Heart left ventricle (tissue), 16 donors: ENCODE measurements around the gene ZFP69. TPM values are rescaled to one million over a fixed set of nuclear protein-coding genes. Genes with fewer than 3 reads are reported as not detected.

ENCODE experiments used
- ATAC-seq, 4 donors: fragments of 200-7000 bp; cut with Tn5 transposase; one replicate each; pipeline ENCODE4 v1.9.1; 2020 to 2022; ENCODE audit warnings: moderate library complexity in 4 of 4, mild to moderate bottlenecking in 3 of 4, moderate number of reproducible peaks in 1 of 4
- DNase-seq, 5 donors: peaks; one replicate each; pipeline ENCODE4 v3.0.0-alpha.2; 2020
- H3K27ac ChIP-seq, 12 donors: fragments of 200-600 bp; sonication (generic) in 4 of 12; one replicate each; pipeline versions ENCODE4 v1.5.0 to v1.8.0; 2016 to 2022; ENCODE audit warnings: mild to moderate bottlenecking in 2 of 12
- H3K27me3 ChIP-seq, 9 donors: fragments of 200-600 bp; sonication (generic) in 2 of 9; one replicate each; pipeline versions ENCODE4 v1.5.1 to v1.8.0; 2016 to 2022; ENCODE audit warnings: mild to moderate bottlenecking in 3 of 9
- H3K36me3 ChIP-seq, 9 donors: fragments of 200-600 bp; sonication (generic) in 2 of 9; one replicate each; pipeline versions ENCODE4 v1.5.0 to v1.8.0; 2018 to 2022; ENCODE audit warnings: mild to moderate bottlenecking in 2 of 9
- H3K4me1 ChIP-seq, 12 donors: fragments of 200-600 bp; sonication (generic) in 4 of 12; one replicate each; pipeline versions ENCODE4 v1.5.0 to v1.8.0; 2016 to 2022; ENCODE audit warnings: mild to moderate bottlenecking in 3 of 12
- H3K4me3 ChIP-seq, 12 donors: fragments of 200-600 bp; sonication (generic) in 4 of 12; one replicate each; pipeline versions ENCODE4 v1.5.0 to v1.8.0; 2017 to 2022; ENCODE audit warnings: mild to moderate bottlenecking in 9 of 12, moderate library complexity in 4 of 12
- H3K9me3 ChIP-seq, 12 donors: fragments of 200-600 bp; sonication (generic) in 4 of 12; one replicate each; pipeline versions ENCODE4 v1.5.0 to v1.8.0; 2016 to 2022; ENCODE audit warnings: mild to moderate bottlenecking in 1 of 12
- CTCF ChIP-seq, 12 donors: fragments of 200-600 bp; sonication (generic) in 4 of 12; IDR thresholded peaks; one replicate each; pipeline versions ENCODE4 v1.5.0 to v1.8.0; 2018 to 2022; ENCODE audit warnings: antibody characterized with exemption in 12 of 12, mild to moderate bottlenecking in 5 of 12
- POLR2A ChIP-seq, 2 donors: fragments of 450-650 bp; IDR thresholded peaks; one replicate each; pipeline ENCODE4 v1.6.1; 2017; ENCODE audit warnings: antibody characterized with exemption in 2 of 2, mild to moderate bottlenecking in 2 of 2, moderate library complexity in 2 of 2
- WGBS, 4 donors: extraction: QIAGEN DNeasy Blood & Tissue Kit in 2 of 4; methylation state at CpG; one replicate each; pipeline versions ENCODE4 v1.1.5 to v1.1.7; 2013 to 2018; 5-methylcytosine and 5-hydroxymethylcytosine counted together
- intact Hi-C, 10 donors: fragments of 100-400 bp; cut with DNase I; formaldehyde crosslinking; loops; one replicate each; pipeline versions ENCODE4 v1.11.1 to v1.14.2; 2022
- polyA plus RNA-seq, 2 donors: library from polyadenylated mRNA; stranded (reverse); fragments of 200-250 nt; gene quantifications; one replicate each; pipeline ENCODE4 v1.2.3, GENCODE V29; 2013
- total RNA-seq, 9 donors: library from RNA; depleted of rRNA in 2 of 9; stranded (reverse); fragments of >200 nt in 2 of 9; fragmentation: NEBNext Ultra II Directional in 3 of 9; extraction: Animal tissue kit (Norgen Biotek cat#: 25700) in 3 of 9; gene quantifications; one replicate each; pipeline versions ENCODE4 v1.1.0 to v1.2.4, GENCODE V29; 2016 to 2023
- donor health status: ischemic (EF 13 %, LVEDD 7.1; RV severe dilation, severe dysfunction).
- donor health status: healthy with polysubstance abuse.
- donor health status: DM: no; HTN: yes; CAD: no.
- donor health status: DM: no; HTN: no; CAD: no.
- donor health status: ischemic (EF 25% LVEDD 6.9; RV normal size, moderate dysfunction).
- donor health status: ischemic (EF 25% LVEDD 5.7; RV mildly dilated, moderate dysfunction).
- donor health status: healthy.
- donor health status: DM: yes; HTN: yes; CAD: no.
- donor health status: ischemic (EF 35%, LVEDD 5.7; RV mildly dilated, moderate dysfunction).
- donor health status: nonischemic (EF 11% LVEDD 7.7; RV severe dilation, severe dysfunction).
- donor health status: DM: yes; HTN: yes; CAD: no.
- donor health status: PGD.
- donor health status: ischemic (EF 29% LVEDD 5.4; RV normal size, mild dysfunction).
- donor health status: nonischemic (EF 23%, LVEDD 6.1; RV moderate dilation, normal function).

Gene ZFP69
- total and polyA plus RNA-seq, 11 donors: 0.75 to 3.1 (median 1.7) TPM

GRCh38 chr1:40435876-40436275, 41.2 kb upstream of the ZFP69 start:
- H3K27ac ChIP-seq: no peak overlapping the region
- WGBS, 4 donors: 71 to 81% (median 79%) methylated on average over 4 of the region's 4 CpGs
- H3K27me3 ChIP-seq: no peaks in the 10 kb centered on the region
- no peak for DNase-seq
- intact Hi-C loops: no loop called here
- H3K4me3 ChIP-seq: no peak overlapping the region
- H3K36me3 ChIP-seq: no peaks in the 10 kb centered on the region
- ATAC-seq: no peak
- no peak for TF ChIP-seq CTCF (IDR thresholded peaks at IDR 0.05)
- TF ChIP-seq POLR2A (IDR thresholded peaks at IDR 0.05): no peak
- H3K9me3 ChIP-seq: no peaks in the 10 kb centered on the region
- no peaks in the 10 kb centered on the region for H3K4me1 ChIP-seq

- intact Hi-C loops: no loop called here
- no peaks in the 10 kb centered on the region for H3K27me3 ChIP-seq
- H3K27ac ChIP-seq: no peak overlapping the region
- peak in 2 of 4 donors; percentile 44 to 51 for ATAC-seq
- no peak overlapping the region for H3K4me3 ChIP-seq
- no peak for DNase-seq
- TF ChIP-seq CTCF (IDR thresholded peaks at IDR 0.05) (peak; percentile 47 to 73 (median 60)), POLR2A (IDR thresholded peaks at IDR 0.05) (no peak)
- H3K4me1 ChIP-seq: no peaks in the 10 kb centered on the region
- H3K36me3 ChIP-seq: no peaks in the 10 kb centered on the region
- WGBS, 4 donors: 54 to 60% (median 59%) methylated on average over 3 of the region's 3 CpGs
- H3K9me3 ChIP-seq: no peaks in the 10 kb centered on the region
Observed at GRCh38 chr1:40438391-40439015, 38.6 kb upstream of the ZFP69 start.

GRCh38 chr1:40439247-40439646, 37.8 kb upstream of the ZFP69 start:
- H3K27ac ChIP-seq: no peak overlapping the region
- intact Hi-C loops: no loop called here
- DNase-seq (no peak), ATAC-seq (no peak)
- TF ChIP-seq CTCF (IDR thresholded peaks at IDR 0.05) (no peak), POLR2A (IDR thresholded peaks at IDR 0.05) (no peak)
- no peaks in the 10 kb centered on the region for H3K9me3 ChIP-seq
- H3K4me1 ChIP-seq: no peaks in the 10 kb centered on the region
- no peaks in the 10 kb centered on the region for H3K27me3 ChIP-seq
- no peak overlapping the region for H3K4me3 ChIP-seq
- H3K36me3 ChIP-seq: no peaks in the 10 kb centered on the region
- WGBS, 4 donors: 81 to 89% (median 87%) methylated on average over 5 of the region's 5 CpGs

- no peaks in the 10 kb centered on the region for H3K27me3 ChIP-seq
- intact Hi-C loops: loop anchor here in 1 of 10 donors (5.0 kb wide), 1 partner anchor 57 kb away; the partner anchor contains the start of gene EXO5
- peak within 1 kb of the TSS; percentile 40 to 93 (median 78) for H3K4me3 ChIP-seq
- H3K9me3 ChIP-seq: peaks cover 0 to 48% (median 7%) of the 10 kb centered on the region in 12 donors
- H3K27ac ChIP-seq: peak within 1 kb of the TSS; percentile 12 to 94 (median 80)
- TF ChIP-seq CTCF (IDR thresholded peaks at IDR 0.05): peak in 3 of 12 donors; percentile 13 to 40 (median 23)
- TF ChIP-seq POLR2A (IDR thresholded peaks at IDR 0.05): peak in 1 of 2 donors; percentile 66
- peaks cover 0 to 4% (median 0%) of the 10 kb centered on the region in 9 donors for H3K36me3 ChIP-seq
- peaks cover 0 to 16% (median 10%) of the 10 kb centered on the region in 12 donors for H3K4me1 ChIP-seq
- peak; percentile 92 to 97 (median 95) for DNase-seq
- ATAC-seq: peak; percentile 96 to 100 (median 100)
- 1 to 2% (median 1%) methylated on average over 32 to 64 of the region's 64 CpGs for WGBS, 4 donors
Observed at GRCh38 chr1:40449684-40450494, 27.2 kb upstream of the ZFP69 start, which contains the start of gene ZFP69B. TSS of gene ZFP69B (plus strand) at chr1:40450476. CDS start at chr1:40450962, 486 bp downstream.
